GM23248 (cell line): Measurements from ENCODE around the gene NMRK1. TPM values are rescaled to one million over a fixed set of nuclear protein-coding genes. Genes with fewer than 3 reads are reported as not detected.

Experiments used
- DNase-seq: peaks from one replicate; pipeline ENCODE4 v3.0.0-alpha.2; 2015
- H2AFZ ChIP-seq: fragments of 200-600 bp; sonication (generic); 2 replicates; pipeline ENCODE4 v1.6.1; 2016; ENCODE audit warnings: antibody characterized with exemption
- H3F3A ChIP-seq: fragments of 200-600 bp; sonication (generic); 2 replicates; pipeline ENCODE4 v1.6.1; 2016; ENCODE audit warnings: mild to moderate bottlenecking, antibody characterized with exemption, mixed run types; ENCODE audit not compliant: insufficient read depth
- H3K27ac ChIP-seq: fragments of 200-600 bp; sonication (generic); 2 replicates; pipeline ENCODE4 v1.5.1; 2016; ENCODE audit warnings: mild to moderate bottlenecking
- H3K27me3 ChIP-seq: fragments of 200-600 bp; sonication (generic); replicated peaks from 2 replicates; pipeline ENCODE4 v1.6.1; 2016; ENCODE audit warnings: mild to moderate bottlenecking; ENCODE audit not compliant: insufficient read depth
- H3K36me3 ChIP-seq: fragments of 200-600 bp; sonication (generic); 2 replicates; pipeline ENCODE4 v1.6.1; 2016; ENCODE audit warnings: low read depth, mild to moderate bottlenecking
- H3K4me1 ChIP-seq: fragments of 200-600 bp; sonication (generic); 2 replicates; pipeline ENCODE4 v1.6.1; 2016; ENCODE audit warnings: mild to moderate bottlenecking; ENCODE audit not compliant: insufficient read depth
- H3K4me2 ChIP-seq: fragments of 200-600 bp; sonication (generic); one replicate; pipeline ENCODE4 v1.6.1; 2016; ENCODE audit warnings: mild to moderate bottlenecking; ENCODE audit not compliant: unreplicated experiment
- H3K4me3 ChIP-seq: fragments of 200-600 bp; sonication (generic); 2 replicates; pipeline ENCODE4 v1.5.1; 2016; ENCODE audit warnings: mild to moderate bottlenecking
- H3K79me2 ChIP-seq: fragments of 200-600 bp; sonication (generic); 2 replicates; pipeline ENCODE4 v1.6.1; 2016; ENCODE audit warnings: mild to moderate bottlenecking; ENCODE audit not compliant: insufficient read depth
- H3K9ac ChIP-seq: fragments of 200-600 bp; sonication (generic); 2 replicates; pipeline ENCODE4 v1.6.1; 2016; ENCODE audit warnings: mild to moderate bottlenecking
- H3K9me2 ChIP-seq: fragments of 200-600 bp; sonication (generic); 2 replicates; pipeline ENCODE4 v1.6.1; 2016; ENCODE audit warnings: mixed run types, mild to moderate bottlenecking, moderate library complexity; ENCODE audit not compliant: insufficient read depth
- H3K9me3 ChIP-seq: fragments of 200-600 bp; sonication (generic); one replicate; pipeline ENCODE4 v1.6.1; 2017; ENCODE audit warnings: low read depth
- H4K20me1 ChIP-seq: fragments of 200-600 bp; sonication (generic); 2 replicates; pipeline ENCODE4 v1.6.0; 2016; ENCODE audit not compliant: insufficient read depth
- EZH2 ChIP-seq: fragments of 200-600 bp; sonication (generic); IDR thresholded peaks from 2 replicates; pipeline ENCODE4 v1.6.1; 2018; ENCODE audit warnings: antibody characterized with exemption, mild to moderate bottlenecking; ENCODE audit not compliant: insufficient read depth, poor library complexity, severe bottlenecking
- EZH2phosphoT487 ChIP-seq: fragments of 200-600 bp; sonication (generic); IDR thresholded peaks from 2 replicates; pipeline ENCODE4 v1.6.1; 2018; ENCODE audit warnings: antibody characterized with exemption, moderate library complexity, mild to moderate bottlenecking, low read depth; ENCODE audit not compliant: insufficient read depth
- WGBS, 2 experiments: methylation state at CpG; one replicate each; pipeline ENCODE4 v1.1.6; 2015 to 2017; ENCODE audit warnings: low lambda C conversion rate in 2 of 2, low coverage in 1 of 2; ENCODE audit errors: missing lambda C conversion rate in 2 of 2; 5-methylcytosine and 5-hydroxymethylcytosine counted together
- in situ Hi-C: fragments of 300-500 bp; cut with MboI; formaldehyde crosslinking; loops from 2 replicates; pipeline ENCODE4 v1.15.0; 2020
- polyA plus RNA-seq: library from polyadenylated mRNA; unstranded; fragments of >200 nt; fragmentation: Nextera tagmentation; extraction: Ambion mirVana; gene quantifications from 2 replicates; pipeline ENCODE4 v1.2.1, GENCODE V29; 2016
- total RNA-seq: library from RNA; depleted of rRNA; stranded (reverse); fragments of >200 nt; shearing (Covaris generic); gene quantifications from 2 replicates; pipeline ENCODE4 v1.2.3, GENCODE V29; 2014

NMRK1 gene
- total and polyA plus RNA-seq, 2 experiments from 2014 or later = 16.6 to 29.2 TPM

GRCh38 chr9:75027187-75028107, 60.5 kb downstream of the NMRK1 start:
- Histone ChIP-seq H4K20me1 (no peaks in the 10 kb centered on the region), H3K27ac (peak overlapping the region; percentile 85), H3K9me2 (no peaks in the 10 kb centered on the region), H2AFZ (peak overlapping the region; percentile 83), H3F3A (no peaks in the 10 kb centered on the region), H3K36me3 (no peaks in the 10 kb centered on the region), H3K27me3 (no peaks in the 10 kb centered on the region), H3K4me3 (peak overlapping the region; percentile 79), H3K9me3 (no peaks in the 10 kb centered on the region), H3K4me1 (peaks cover 15% of the 10 kb centered on the region), H3K9ac (peak overlapping the region; percentile 89), H3K79me2 (peaks cover 48% of the 10 kb centered on the region), H3K4me2 (peak overlapping the region; percentile 96)
- WGBS, 2 experiments = 1% methylated on average over 26 to 57 of the region's 59 CpGs
- DNase-seq = peak; percentile 80
- no peak for TF ChIP-seq EZH2
- no peak for TF ChIP-seq EZH2phosphoT487
- in situ Hi-C loops = no loop called here

GRCh38 chr9:75023846-75024245, 64.1 kb downstream of the NMRK1 start:
- TF ChIP-seq EZH2 (no peak), EZH2phosphoT487 (no peak)
- Histone ChIP-seq H3K27ac (no peak overlapping the region), H3K79me2 (peaks cover 81% of the 10 kb centered on the region), H3F3A (no peaks in the 10 kb centered on the region), H3K4me1 (peaks cover 15% of the 10 kb centered on the region), H3K9me2 (no peaks in the 10 kb centered on the region), H4K20me1 (no peaks in the 10 kb centered on the region), H3K9me3 (no peaks in the 10 kb centered on the region), H3K9ac (no peak overlapping the region), H3K4me3 (no peak overlapping the region), H3K4me2 (no peak overlapping the region), H2AFZ (no peak overlapping the region), H3K36me3 (no peaks in the 10 kb centered on the region), H3K27me3 (no peaks in the 10 kb centered on the region)
- in situ Hi-C loops = no loop called here
- no peak for DNase-seq

- H2AFZ ChIP-seq = no peak overlapping the region
- H3K4me3 ChIP-seq = no peak overlapping the region
- no peaks in the 10 kb centered on the region for H3K4me1 ChIP-seq
- peaks cover 4% of the 10 kb centered on the region; the same call in 1 of the 2 replicates for H3K36me3 ChIP-seq
- no peaks in the 10 kb centered on the region for H3K9me2 ChIP-seq
- no peaks in the 10 kb centered on the region for H3K27me3 ChIP-seq
- in situ Hi-C loops = no loop called here
- H4K20me1 ChIP-seq = no peaks in the 10 kb centered on the region
- WGBS, 2 experiments = 92 to 97% methylated on average over 1 of the region's 1 CpG
- TF ChIP-seq EZH2 = no peak
- no peak overlapping the region for H3K9ac ChIP-seq
- no peak overlapping the region for H3K27ac ChIP-seq
- H3K4me2 ChIP-seq = no peak overlapping the region
- H3F3A ChIP-seq = no peaks in the 10 kb centered on the region
- no peak for DNase-seq
- H3K79me2 ChIP-seq = peaks cover 72% of the 10 kb centered on the region
- H3K9me3 ChIP-seq = no peaks in the 10 kb centered on the region
Measured at GRCh38 chr9:75019654-75020053, 68.3 kb downstream of the NMRK1 start.

GRCh38 chr9:75019022-75019421, 68.9 kb downstream of the NMRK1 start:
- in situ Hi-C loops = no loop called here
- H3K9ac ChIP-seq = no peak overlapping the region
- H3K4me1 ChIP-seq = no peaks in the 10 kb centered on the region
- H3K27ac ChIP-seq = no peak overlapping the region
- DNase-seq = no peak
- no peak for TF ChIP-seq EZH2
- TF ChIP-seq EZH2phosphoT487 = no peak
- peaks cover 66% of the 10 kb centered on the region for H3K79me2 ChIP-seq
- no peaks in the 10 kb centered on the region for H3K9me2 ChIP-seq
- H3F3A ChIP-seq = no peaks in the 10 kb centered on the region
- H3K36me3 ChIP-seq = peaks cover 4% of the 10 kb centered on the region; the same call in 1 of the 2 replicates
- no peaks in the 10 kb centered on the region for H3K9me3 ChIP-seq
- no peaks in the 10 kb centered on the region for H4K20me1 ChIP-seq
- no peak overlapping the region for H2AFZ ChIP-seq
- no peaks in the 10 kb centered on the region for H3K27me3 ChIP-seq
- no peak overlapping the region for H3K4me2 ChIP-seq
- H3K4me3 ChIP-seq = no peak overlapping the region
- WGBS, 2 experiments = 88 to 90% methylated on average over 5 of the region's 5 CpGs
